ENCODE measurements around the gene ZNF487.
"Not testable (repeated sequence)": the region's sequence is repeated elsewhere in the genome, so short reads cannot be mapped to it uniquely, and the experiment has no call there.

Gene ZNF487

GRCh38 chr10:43430926-43431663, 5.8 kb upstream of the ZNF487 start:
- no peak overlapping the region for H3K4me3 ChIP-seq (replicated peaks; ENCODE audit: low read depth, low read length)
- TF ChIP-seq CTCF (IDR thresholded peaks at IDR 0.05; ENCODE audit: low read depth, low read length, missing control alignments), result no peak
- no peak for DNase-seq (ENCODE audit: extremely low read depth, low read depth)

- no peak for TF ChIP-seq CTCF (IDR thresholded peaks at IDR 0.05; ENCODE audit: low read depth, low read length, missing control alignments)
- no peak for DNase-seq (ENCODE audit: extremely low read depth, low read depth)
- H3K4me3 ChIP-seq (replicated peaks; ENCODE audit: low read depth, low read length), result peak overlapping the region; percentile 75
Observed at GRCh38 chr10:43437141-43437870, 395 bp downstream of the ZNF487 start.

GRCh38 chr10:43440463-43441134, 3.7 kb downstream of the ZNF487 start:
- no peak for TF ChIP-seq CTCF (IDR thresholded peaks at IDR 0.05; ENCODE audit: low read depth, low read length, missing control alignments)
- H3K4me3 ChIP-seq (replicated peaks; ENCODE audit: low read depth, low read length), result no peak overlapping the region
- no peak for DNase-seq (ENCODE audit: extremely low read depth, low read depth)

GRCh38 chr10:43444323-43444722, 7.4 kb downstream of the ZNF487 start:
- no peak for DNase-seq (ENCODE audit: extremely low read depth, low read depth)
- H3K4me3 ChIP-seq (replicated peaks; ENCODE audit: low read depth, low read length), result no peak overlapping the region
- no peak for TF ChIP-seq CTCF (IDR thresholded peaks at IDR 0.05; ENCODE audit: low read depth, low read length, missing control alignments)

GRCh38 chr10:43444897-43445466, 8.1 kb downstream of the ZNF487 start:
- no peak overlapping the region for H3K4me3 ChIP-seq (replicated peaks; ENCODE audit: low read depth, low read length)
- no peak for TF ChIP-seq CTCF (IDR thresholded peaks at IDR 0.05; ENCODE audit: low read depth, low read length, missing control alignments)
- no peak for DNase-seq (ENCODE audit: extremely low read depth, low read depth)

GRCh38 chr10:43446219-43447017, 9.5 kb downstream of the ZNF487 start:
- not testable (repeated sequence) for DNase-seq (ENCODE audit: extremely low read depth, low read depth); H3K4me3 ChIP-seq (replicated peaks; ENCODE audit: low read depth, low read length)

Measured in HFF-Myc (cell line).